GM12878 (cell line): ENCODE results near the gene TNFAIP1. TPM values are rescaled to one million over a fixed set of nuclear protein-coding genes. Genes with fewer than 3 reads are reported as not detected.
A peak's percentile ranks its signal among the peaks of the same experiment; 100 is the strongest.

ENCODE experiments used
- ATAC-seq: fragments of 200-7000 bp; cut with Tn5 transposase; 3 replicates; pipeline ENCODE4 v1.9.1; 2020; ENCODE audit warnings: mild to moderate bottlenecking, moderate library complexity
- BruUV-seq: library from RNA; stranded (reverse); fragments of 400-500 nt; replicated peaks from 2 replicates; lab custom pipeline; 2021; lab: Mats Ljungman, UMichigan
- CTCF ChIA-PET: fragments of 300-600 bp; sonication (Branson Sonifier 250); formaldehyde crosslinking; extraction: SDS; loops from one replicate; lab custom pipeline; 2021; ENCODE audit warnings: inconsistent platforms; lab: Yijun Ruan, JAX
- POLR2A ChIA-PET: fragments of 350-600 bp; formaldehyde crosslinking; extraction: SDS; loops from one replicate; lab custom pipeline; 2021; ENCODE audit warnings: inconsistent platforms; lab: Charles Lee
- RAD21 ChIA-PET: fragments of 300-600 bp; sonication (Branson Sonifier 250); formaldehyde crosslinking; loops from one replicate; lab custom pipeline; 2023; ENCODE audit warnings: antibody characterized with exemption; ENCODE audit not compliant: unreplicated experiment; lab: Charles Lee
- SMC1A ChIA-PET: fragments of 300-600 bp; sonication (Branson Sonifier 250); formaldehyde crosslinking; loops from one replicate; lab custom pipeline; 2023; ENCODE audit not compliant: unreplicated experiment, uncharacterized antibody; lab: Charles Lee
- DNase-seq: peaks from one replicate; pipeline ENCODE4 v3.0.0-alpha.2; 2011; ENCODE audit warnings: low read depth, low spot score
- FAIRE-seq: peaks from 3 replicates; lab custom pipeline; 2011; peaks lifted over from hg19 to GRCh38; lab: Jason Lieb, UNC
- H2AFZ ChIP-seq: 2 replicates; pipeline ENCODE4 v1.6.0; 2011; ENCODE audit warnings: low read depth, low read length, control low read depth; ENCODE audit not compliant: control insufficient read depth
- H3K27ac ChIP-seq: 2 replicates; pipeline ENCODE4 v1.5.1; 2011; ENCODE audit warnings: control low read depth; ENCODE audit not compliant: control insufficient read depth, insufficient read depth
- H3K27me3 ChIP-seq, 2 experiments: replicated peaks in 1 of 2; 2 replicates each; pipeline versions ENCODE4 v1.6.0 to v1.6.1; 2011; ENCODE audit warnings: low read length in 1 of 2; ENCODE audit not compliant: control insufficient read depth in 2 of 2, insufficient read depth in 2 of 2
- H3K36me3 ChIP-seq, 2 experiments: 2 replicates each; pipeline ENCODE4 v1.5.1; 2011; ENCODE audit warnings: low read length in 1 of 2; ENCODE audit not compliant: control insufficient read depth in 2 of 2, insufficient read depth in 2 of 2
- H3K4me1 ChIP-seq: 2 replicates; pipeline ENCODE4 v1.6.1; 2011; ENCODE audit warnings: mild to moderate bottlenecking, low read length, moderate library complexity, mixed read lengths; ENCODE audit not compliant: control insufficient read depth, insufficient read depth
- H3K4me2 ChIP-seq: 2 replicates; pipeline ENCODE4 v1.6.0; 2011; ENCODE audit warnings: control low read depth; ENCODE audit not compliant: control insufficient read depth, insufficient read depth
- H3K4me3 ChIP-seq: fragments of 200-600 bp; sonication (generic); 2 replicates; pipeline ENCODE4 v1.5.1; 2016
- H3K79me2 ChIP-seq: 2 replicates; pipeline ENCODE4 v1.6.0; 2011; ENCODE audit warnings: low read length; ENCODE audit not compliant: control insufficient read depth, insufficient read depth
- H3K9ac ChIP-seq: 2 replicates; pipeline ENCODE4 v1.8.0; 2011; ENCODE audit warnings: low read length, control low read depth, mixed read lengths; ENCODE audit not compliant: control insufficient read depth, insufficient read depth
- H3K9me3 ChIP-seq: replicated peaks from 3 replicates; pipeline ENCODE4 v1.5.1; 2011; ENCODE audit warnings: mild to moderate bottlenecking, low read length; ENCODE audit not compliant: control insufficient read depth, insufficient read depth
- H4K20me1 ChIP-seq: 2 replicates; pipeline ENCODE4 v1.6.0; 2011; ENCODE audit not compliant: control insufficient read depth, insufficient read depth
- NFIC ChIP-seq: IDR thresholded peaks from 2 replicates; pipeline ENCODE4 v1.6.1; 2012; ENCODE audit warnings: low read depth, mild to moderate bottlenecking, inconsistent platforms, low read length, moderate library complexity
- PAX5 ChIP-seq: IDR thresholded peaks from 2 replicates; pipeline ENCODE4 v1.6.1; 2011; ENCODE audit warnings: low read depth, low read length, borderline replicate concordance
- POLR2A ChIP-seq: IDR thresholded peaks from 2 replicates; pipeline ENCODE4 v1.6.1; 2011; ENCODE audit warnings: low read depth, mild to moderate bottlenecking, low read length
- WRNIP1 ChIP-seq: IDR thresholded peaks from 2 replicates; pipeline ENCODE4 v1.6.1; 2011; ENCODE audit warnings: low read depth, low read length, improper control_type of control experiment, borderline replicate concordance
- ZNF217 ChIP-seq: fragments of 450-650 bp; IDR thresholded peaks from 2 replicates; pipeline ENCODE4 v1.6.1; 2017; ENCODE audit warnings: antibody characterized with exemption, mild to moderate bottlenecking
- WGBS: methylation state at CpG from one replicate; pipeline ENCODE4 v1.1.6; 2016; ENCODE audit warnings: low lambda C conversion rate; ENCODE audit not compliant: insufficient replicate concordance, insufficient coverage; ENCODE audit errors: missing lambda C conversion rate; 5-methylcytosine and 5-hydroxymethylcytosine counted together
- in situ Hi-C: fragments of 300-500 bp; cut with MboI; formaldehyde crosslinking; loops from 9 replicates; pipeline ENCODE4 v1.14.3; 2018; ENCODE audit warnings: mixed read lengths
- intact Hi-C: fragments of 100-400 bp; cut with micrococcal nuclease; formaldehyde crosslinking; loops from one replicate; pipeline ENCODE4 v1.14.2; 2022; ENCODE audit not compliant: unreplicated experiment
- polyA plus RNA-seq, 11 experiments: library from polyadenylated mRNA; depleted of rRNA in 4 of 11; unstranded in 6 of 11; stranded (reverse) in 5 of 11; fragments of >200 nt; fragmentation: Nextera tagmentation in 4 of 11; fragmentation: Illumina TruSeq in 1 of 11; extraction: Ambion mirVana in 4 of 11; extraction: Trizol in 1 of 11; gene quantifications; 1 replicate in 1 of 11; 2 replicates in 10 of 11; pipeline versions ENCODE4 v1.2.1 to v1.2.3, GENCODE V29; 2011 to 2016; ENCODE audit warnings: inconsistent platforms in 2 of 11, missing spikeins in 2 of 11, low read depth in 1 of 11
- total RNA-seq, 4 experiments: library from RNA; depleted of rRNA in 3 of 4; stranded (reverse); fragments of >200 nt in 3 of 4; fragmentation: Illumina TruSeq in 1 of 4; extraction: Trizol in 1 of 4; gene quantifications; 2 replicates each; pipeline versions ENCODE4 v1.2.1 to v1.2.3, GENCODE V29; 2013 to 2021
- TF ChIP-seq, protein P1 (sequence below), 3 experiments: IDR thresholded peaks in 2 of 3; conservative IDR thresholded peaks in 1 of 3; 2 replicates each; pipeline ENCODE4 v1.5.1; 2011; ENCODE audit warnings: low read depth in 3 of 3, low read length in 3 of 3, mild to moderate bottlenecking in 3 of 3, control low read depth in 2 of 3, moderate library complexity in 2 of 3, inconsistent platforms in 1 of 3, mixed read lengths in 1 of 3; ENCODE audit not compliant: control insufficient read depth in 2 of 3, insufficient read depth in 1 of 3; ENCODE audit errors: extremely low read depth in 1 of 3

The TNFAIP1 gene
- total and polyA plus RNA-seq, 10 of the 15 experiments (the other 5 are each of a cell fraction or from before 2014, with no cell fraction given), result 1.8 to 16.9 (median 11.7) TPM

- Histone ChIP-seq H3K9ac (no peak overlapping the region), H3K27me3 (no peaks in the 10 kb centered on the region; a peak in 2 of 4 replicates), H2AFZ (no peak overlapping the region), H4K20me1 (no peaks in the 10 kb centered on the region), H3K4me2 (no peak overlapping the region), H3K4me1 (no peaks in the 10 kb centered on the region), H3K79me2 (peaks cover 2% of the 10 kb centered on the region; the same call in 1 of the 2 replicates), H3K36me3 (no peaks in the 10 kb centered on the region), H3K27ac (no peak overlapping the region), H3K4me3 (no peak overlapping the region), H3K9me3 (no peaks in the 10 kb centered on the region)
- no peak for TF ChIP-seq WRNIP1
- no peak for TF ChIP-seq NFIC
- TF ChIP-seq, protein P1, sequence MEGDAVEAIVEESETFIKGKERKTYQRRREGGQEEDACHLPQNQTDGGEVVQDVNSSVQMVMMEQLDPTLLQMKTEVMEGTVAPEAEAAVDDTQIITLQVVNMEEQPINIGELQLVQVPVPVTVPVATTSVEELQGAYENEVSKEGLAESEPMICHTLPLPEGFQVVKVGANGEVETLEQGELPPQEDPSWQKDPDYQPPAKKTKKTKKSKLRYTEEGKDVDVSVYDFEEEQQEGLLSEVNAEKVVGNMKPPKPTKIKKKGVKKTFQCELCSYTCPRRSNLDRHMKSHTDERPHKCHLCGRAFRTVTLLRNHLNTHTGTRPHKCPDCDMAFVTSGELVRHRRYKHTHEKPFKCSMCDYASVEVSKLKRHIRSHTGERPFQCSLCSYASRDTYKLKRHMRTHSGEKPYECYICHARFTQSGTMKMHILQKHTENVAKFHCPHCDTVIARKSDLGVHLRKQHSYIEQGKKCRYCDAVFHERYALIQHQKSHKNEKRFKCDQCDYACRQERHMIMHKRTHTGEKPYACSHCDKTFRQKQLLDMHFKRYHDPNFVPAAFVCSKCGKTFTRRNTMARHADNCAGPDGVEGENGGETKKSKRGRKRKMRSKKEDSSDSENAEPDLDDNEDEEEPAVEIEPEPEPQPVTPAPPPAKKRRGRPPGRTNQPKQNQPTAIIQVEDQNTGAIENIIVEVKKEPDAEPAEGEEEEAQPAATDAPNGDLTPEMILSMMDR (IDR thresholded peaks at IDR 0.05 in 2 of 3, conservative IDR thresholded peaks at IDR 0.05 in 1 of 3; ENCODE audit: control insufficient read depth in 2 of 3, extremely low read depth in 1 of 3, insufficient read depth in 1 of 3, low read depth in 3 of 3, low read length in 3 of 3), result peak in 2 of 3 experiments; percentile 23 to 31; a peak in 3 of 6 replicates
- TF ChIP-seq PAX5, result no peak
- peak; percentile 19; the same call in 1 of the 2 replicates for TF ChIP-seq POLR2A
- TF ChIP-seq ZNF217, result no peak
- 32% methylated on average over 72 of the region's 72 CpGs for WGBS
- POLR2A ChIA-PET, result no interaction called here
- SMC1A ChIA-PET, result no interaction called here
- FAIRE-seq (no peak), DNase-seq (no peak), ATAC-seq (peak; percentile 41)
- RAD21 ChIA-PET, result no interaction called here
- intact Hi-C loops (loop anchor here (5.0 kb wide), 1 partner anchor 101 kb away; no protein-coding TSS in a partner anchor), in situ Hi-C loops (no loop called here)
- BruUV-seq, result no TSS peak
- CTCF ChIA-PET, result no interaction called here
Measured at GRCh38 chr17:28381141-28381825, 45.7 kb downstream of the TNFAIP1 start.
